VCaP (cell line): ENCODE data around the gene GABRB2.

ENCODE experiments used
- H3K27ac ChIP-seq: fragments of 450-650 bp; 2 replicates; pipeline ENCODE4 v1.5.1; 2017
- CTCF ChIP-seq: fragments of 450-650 bp; conservative IDR thresholded peaks from 2 replicates; pipeline ENCODE4 v1.5.1; 2017; ENCODE audit warnings: mild to moderate bottlenecking, moderate library complexity

GABRB2 gene

GRCh38 chr5:161406880-161407279, 139.6 kb downstream of the GABRB2 start:
- no peak for TF ChIP-seq CTCF
- no peak overlapping the region for H3K27ac ChIP-seq

GRCh38 chr5:161403996-161404395, 142.5 kb downstream of the GABRB2 start:
- H3K27ac ChIP-seq, result no peak overlapping the region
- TF ChIP-seq CTCF, result no peak

- H3K27ac ChIP-seq, result no peak overlapping the region
- no peak for TF ChIP-seq CTCF
Measured at GRCh38 chr5:161403121-161403520, 143.4 kb downstream of the GABRB2 start.

- H3K27ac ChIP-seq, result no peak overlapping the region
- no peak for TF ChIP-seq CTCF
Measured at GRCh38 chr5:161400583-161400982, 145.9 kb downstream of the GABRB2 start.

- no peak overlapping the region for H3K27ac ChIP-seq
Measured at GRCh38 chr5:161399996-161400562, 146.4 kb downstream of the GABRB2 start.

GRCh38 chr5:161397448-161397847, 149.1 kb downstream of the GABRB2 start:
- no peak for TF ChIP-seq CTCF
- H3K27ac ChIP-seq, result no peak overlapping the region

More at GRCh38 chr5:161399996-161400562, 146.4 kb downstream of the GABRB2 start:
- no peak for TF ChIP-seq CTCF

- TF ChIP-seq CTCF, result no peak
- H3K27ac ChIP-seq, result no peak overlapping the region
Measured at GRCh38 chr5:161396171-161396570, 150.4 kb downstream of the GABRB2 start.
